DND-41 (cell line): Measurements from ENCODE around the gene NECTIN1.

Experiments
- EZH2 ChIP-seq: IDR thresholded peaks from 3 replicates; pipeline ENCODE4 v1.6.1; 2012; ENCODE audit warnings: borderline replicate concordance, low read depth, mild to moderate bottlenecking, moderate library complexity, low read length, inconsistent platforms; ENCODE audit not compliant: severe bottlenecking
- TF ChIP-seq, protein P1 (sequence below): IDR thresholded peaks from 2 replicates; pipeline ENCODE4 v1.5.1; 2012; ENCODE audit warnings: borderline replicate concordance, low read length, moderate library complexity, mild to moderate bottlenecking; ENCODE audit not compliant: poor library complexity, severe bottlenecking; ENCODE audit errors: extremely low read depth

- TF ChIP-seq, protein P1, sequence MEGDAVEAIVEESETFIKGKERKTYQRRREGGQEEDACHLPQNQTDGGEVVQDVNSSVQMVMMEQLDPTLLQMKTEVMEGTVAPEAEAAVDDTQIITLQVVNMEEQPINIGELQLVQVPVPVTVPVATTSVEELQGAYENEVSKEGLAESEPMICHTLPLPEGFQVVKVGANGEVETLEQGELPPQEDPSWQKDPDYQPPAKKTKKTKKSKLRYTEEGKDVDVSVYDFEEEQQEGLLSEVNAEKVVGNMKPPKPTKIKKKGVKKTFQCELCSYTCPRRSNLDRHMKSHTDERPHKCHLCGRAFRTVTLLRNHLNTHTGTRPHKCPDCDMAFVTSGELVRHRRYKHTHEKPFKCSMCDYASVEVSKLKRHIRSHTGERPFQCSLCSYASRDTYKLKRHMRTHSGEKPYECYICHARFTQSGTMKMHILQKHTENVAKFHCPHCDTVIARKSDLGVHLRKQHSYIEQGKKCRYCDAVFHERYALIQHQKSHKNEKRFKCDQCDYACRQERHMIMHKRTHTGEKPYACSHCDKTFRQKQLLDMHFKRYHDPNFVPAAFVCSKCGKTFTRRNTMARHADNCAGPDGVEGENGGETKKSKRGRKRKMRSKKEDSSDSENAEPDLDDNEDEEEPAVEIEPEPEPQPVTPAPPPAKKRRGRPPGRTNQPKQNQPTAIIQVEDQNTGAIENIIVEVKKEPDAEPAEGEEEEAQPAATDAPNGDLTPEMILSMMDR: no peak
- TF ChIP-seq EZH2: no peak
Measured at GRCh38 chr11:119683783-119684182, 45.2 kb downstream of the NECTIN1 start.
